AG09309 (cell line): ENCODE data around the gene TCP11.

Source experiments
- DNase-seq: peaks from one replicate; pipeline ENCODE4 v3.0.0-alpha.2; 2010; ENCODE audit warnings: low read depth
- H3K4me3 ChIP-seq: 2 replicates; pipeline ENCODE4 v1.5.1; 2011; ENCODE audit warnings: mild to moderate bottlenecking, low read depth, low read length, moderate library complexity; ENCODE audit not compliant: control insufficient read depth
- CTCF ChIP-seq: IDR thresholded peaks from 2 replicates; pipeline ENCODE4 v1.5.1; 2011; ENCODE audit warnings: mild to moderate bottlenecking, low read depth, low read length, inconsistent platforms; ENCODE audit not compliant: insufficient read depth, control insufficient read depth; ENCODE audit errors: missing control alignments

Gene TCP11

DNA sequence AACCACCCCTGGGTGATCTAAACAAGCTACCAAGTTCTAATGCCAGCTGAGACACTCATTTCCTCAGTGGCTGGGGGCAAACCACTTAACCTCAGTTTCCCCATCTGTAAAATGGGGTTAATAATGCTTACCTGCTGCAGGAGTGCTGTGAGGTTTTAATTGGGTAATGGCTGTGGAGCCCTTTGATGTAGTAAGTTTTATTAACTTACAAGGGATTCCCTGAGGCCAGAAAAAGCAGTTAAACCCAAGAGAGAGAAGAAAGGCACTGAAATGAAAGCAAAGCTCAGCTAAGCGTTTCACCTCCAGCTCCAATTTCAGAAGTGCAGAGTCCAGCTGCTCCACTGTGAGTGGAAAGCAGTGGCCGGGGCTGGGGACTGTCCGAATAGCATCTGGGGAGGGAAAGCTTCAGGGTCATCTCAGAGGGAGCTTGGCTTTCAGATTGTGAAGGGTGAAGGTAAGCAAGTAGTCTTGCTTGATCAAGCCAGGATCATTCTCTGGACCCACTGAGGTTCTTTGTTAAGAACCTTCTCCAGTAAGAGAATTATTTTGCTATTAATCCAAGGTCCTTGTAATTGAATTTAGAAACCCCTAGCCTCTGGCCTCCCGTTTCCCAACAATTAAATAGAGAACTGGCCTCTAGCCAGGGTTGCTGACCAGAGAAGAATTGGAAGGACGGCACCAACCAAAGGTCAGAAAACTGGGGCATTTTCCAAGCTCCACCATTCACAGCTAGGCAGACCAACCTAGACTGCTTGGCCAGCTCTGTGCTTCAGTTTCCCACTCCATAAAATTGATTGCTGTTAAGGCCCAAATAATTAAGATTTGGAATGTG, 20.9 kb upstream of the TCP11 start:
- H3K4me3 ChIP-seq: no peak overlapping the region
- TF ChIP-seq CTCF: no peak
- no peak for DNase-seq

DNA sequence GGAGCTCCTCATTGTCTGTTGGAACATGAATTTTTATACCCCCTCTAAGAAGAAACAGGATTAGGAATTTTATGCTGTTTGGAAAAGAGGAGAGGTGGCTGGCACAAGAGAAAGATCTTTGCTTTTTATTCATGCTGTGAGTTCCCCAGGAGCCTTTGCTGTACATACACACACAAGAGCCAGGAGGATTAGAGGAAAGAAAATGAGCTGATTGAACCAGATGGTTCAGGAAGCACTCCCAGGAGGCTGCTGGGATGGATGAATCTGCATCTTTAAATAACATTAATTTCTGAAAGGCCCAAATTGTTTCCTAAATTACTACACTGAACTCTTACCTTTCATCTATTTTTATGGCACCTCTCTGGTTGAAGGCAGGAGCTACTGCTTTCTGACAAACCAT, 20.1 kb upstream of the TCP11 start:
- H3K4me3 ChIP-seq: no peak overlapping the region
- no peak for DNase-seq
- TF ChIP-seq CTCF: no peak

DNA sequence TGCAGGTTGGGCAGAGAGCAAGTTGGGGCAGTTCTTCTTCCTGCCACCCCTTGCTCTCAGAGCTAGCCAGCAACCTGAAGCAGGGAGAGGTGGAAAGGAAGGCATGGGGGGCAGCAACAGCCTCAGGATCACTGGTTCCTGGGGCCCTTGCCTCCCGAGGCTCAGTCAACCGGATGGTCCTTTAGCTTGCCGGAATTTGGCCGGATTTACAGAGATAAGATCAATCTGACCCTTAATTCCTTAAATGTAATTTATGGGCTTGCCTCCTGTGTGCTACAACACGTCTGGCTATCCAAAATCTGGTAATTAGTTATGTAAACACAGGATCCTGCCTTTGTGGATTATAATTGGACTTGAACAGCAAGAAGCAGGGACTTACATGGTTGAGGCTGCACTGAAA, 19.5 kb upstream of the TCP11 start:
- H3K4me3 ChIP-seq: no peak overlapping the region
- TF ChIP-seq CTCF: no peak
- DNase-seq: no peak

- no peak overlapping the region for H3K4me3 ChIP-seq
- TF ChIP-seq CTCF: no peak
- no peak for DNase-seq
These were observed 17.4 kb upstream of the TCP11 start for GRCh38 chr6:35158520-35158919.

DNA sequence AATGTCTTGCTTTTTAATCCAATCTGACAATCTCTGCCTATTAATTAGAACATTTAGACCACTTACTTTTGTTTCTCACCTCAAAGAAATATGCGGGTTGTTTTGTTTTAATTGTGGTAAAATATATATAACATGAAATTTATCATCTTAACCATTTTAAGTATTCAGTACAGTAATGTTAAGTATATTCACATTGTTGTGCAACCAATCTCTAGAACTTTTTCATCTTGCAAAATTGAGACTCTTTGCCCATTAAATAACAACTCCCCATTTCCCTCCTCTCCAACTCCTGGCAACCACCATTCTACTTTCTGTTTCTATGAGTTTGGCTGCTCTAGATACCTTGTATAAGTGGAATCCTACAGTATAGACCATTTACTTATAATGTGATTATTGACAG, 13.8 kb upstream of the TCP11 start:
- no peak overlapping the region for H3K4me3 ChIP-seq
- TF ChIP-seq CTCF: no peak
- DNase-seq: no peak

DNA sequence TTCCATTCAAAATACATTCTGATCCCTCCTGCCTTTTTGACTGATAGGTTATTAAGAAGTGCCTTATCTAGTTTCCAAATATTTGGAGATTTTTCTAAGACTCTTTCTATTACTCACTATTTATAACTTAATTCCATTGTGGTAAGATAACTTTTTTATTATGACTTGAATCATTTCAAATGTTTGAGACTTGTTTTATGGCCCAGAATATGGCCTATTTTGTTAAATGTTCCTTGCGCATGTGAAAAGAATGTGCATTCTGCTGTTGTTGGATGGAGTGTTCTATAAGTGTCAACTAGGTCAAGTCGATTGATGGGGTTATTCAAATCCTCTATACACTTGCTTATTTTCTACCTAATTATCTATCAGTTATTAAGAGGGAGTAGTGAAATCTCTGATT, 13.1 kb upstream of the TCP11 start:
- no peak for TF ChIP-seq CTCF
- H3K4me3 ChIP-seq: no peak overlapping the region
- DNase-seq: no peak
